HepG2 (cell line): ENCODE data around the gene PACC1. TPM values are rescaled to one million over a fixed set of nuclear protein-coding genes. Genes with fewer than 3 reads are reported as not detected.

ENCODE experiments used
- ASH2L ChIP-seq: fragments of 300-600, 200-600 bp; sonication (generic); IDR thresholded peaks from 2 replicates; pipeline ENCODE4 v1.7.0; 2017; ENCODE audit warnings: low read depth, mild to moderate bottlenecking, moderate library complexity, mixed read lengths, low read length; ENCODE audit not compliant: insufficient read length
- CEBPB ChIP-seq: IDR thresholded peaks from 2 replicates; pipeline ENCODE4 v1.6.1; 2011; ENCODE audit warnings: low read depth, low read length, improper control_type of control experiment, borderline replicate concordance
- EP300 ChIP-seq, 3 experiments: sonication (generic) in 1 of 3; formaldehyde crosslinking in 1 of 3; IDR thresholded peaks; 2 replicates each; pipeline versions ENCODE4 v1.5.1 to v1.6.1; 2011 to 2020; ENCODE audit warnings: low read depth in 2 of 3, low read length in 2 of 3, borderline replicate concordance in 1 of 3, improper control_type of control experiment in 1 of 3, mild to moderate bottlenecking in 1 of 3, missing genetic modification reagents in 1 of 3, moderate library complexity in 1 of 3
- GATAD2A ChIP-seq: IDR thresholded peaks from 2 replicates; pipeline ENCODE4 v1.6.1; 2016
- KAT8 ChIP-seq: IDR thresholded peaks from 2 replicates; pipeline ENCODE4 v1.6.1; 2016; ENCODE audit warnings: missing genetic modification reagents, missing compliant biosample characterization
- MAZ ChIP-seq, 2 experiments: sonication (generic) in 1 of 2; formaldehyde crosslinking in 1 of 2; IDR thresholded peaks; 2 replicates each; pipeline versions ENCODE4 v1.5.0 to v1.6.1; 2012 to 2020; ENCODE audit warnings: low read depth in 2 of 2, mild to moderate bottlenecking in 2 of 2, borderline replicate concordance in 1 of 2, improper control_type of control experiment in 1 of 2, low read length in 1 of 2, missing genetic modification reagents in 1 of 2, moderate library complexity in 1 of 2
- MIER2 ChIP-seq: IDR thresholded peaks from 2 replicates; pipeline ENCODE4 v1.6.1; 2016; ENCODE audit warnings: missing biosample characterization, missing genetic modification reagents
- PAF1 ChIP-seq: IDR thresholded peaks from 2 replicates; pipeline ENCODE4 v1.6.1; 2016; ENCODE audit warnings: missing genetic modification reagents, missing compliant biosample characterization
- PTBP1 ChIP-seq: fragments of 200-400 bp; formaldehyde crosslinking; IDR thresholded peaks from 2 replicates; pipeline ENCODE4 v1.6.1; 2018; ENCODE audit warnings: low read length, low read depth; ENCODE audit not compliant: poor library complexity, severe bottlenecking
- RAD21 ChIP-seq: fragments of 450-650 bp; formaldehyde crosslinking; IDR thresholded peaks from 2 replicates; pipeline ENCODE4 v1.5.0; 2020; ENCODE audit warnings: mild to moderate bottlenecking
- SIX1 ChIP-seq: sonication (generic); formaldehyde crosslinking; IDR thresholded peaks from 2 replicates; pipeline ENCODE4 v1.4.0; 2020; ENCODE audit warnings: missing genetic modification reagents, borderline replicate concordance
- SMARCE1 ChIP-seq: fragments of 450-650 bp; IDR thresholded peaks from 2 replicates; pipeline ENCODE4 v1.6.1; 2017; ENCODE audit warnings: borderline replicate concordance
- SMC3 ChIP-seq: IDR thresholded peaks from 2 replicates; pipeline ENCODE4 v1.6.1; 2011; ENCODE audit warnings: low read length, improper control_type of control experiment
- STAG1 ChIP-seq: sonication (generic); formaldehyde crosslinking; IDR thresholded peaks from 2 replicates; pipeline ENCODE4 v1.4.0; 2020; ENCODE audit warnings: missing genetic modification reagents
- TBP ChIP-seq: sonication (generic); formaldehyde crosslinking; IDR thresholded peaks from 2 replicates; pipeline ENCODE4 v1.5.0; 2020; ENCODE audit warnings: missing genetic modification reagents
- TCF12 ChIP-seq, 2 experiments: fragments of 450-650 bp in 1 of 2; sonication (generic) in 1 of 2; formaldehyde crosslinking in 1 of 2; IDR thresholded peaks; 2 replicates each; pipeline versions ENCODE4 v1.6.1 to v1.8.0; 2017 to 2022; ENCODE audit warnings: antibody characterized with exemption in 1 of 2, mild to moderate bottlenecking in 1 of 2, missing genetic modification reagents in 1 of 2, moderate library complexity in 1 of 2
- TEAD3 ChIP-seq: optimal IDR thresholded peaks from 2 replicates; pipeline ENCODE3; 2016; ENCODE audit warnings: borderline replicate concordance
- ZC3H4 ChIP-seq: sonication (generic); formaldehyde crosslinking; IDR thresholded peaks from 2 replicates; pipeline ENCODE4 v1.4.0; 2020; ENCODE audit warnings: missing genetic modification reagents, borderline replicate concordance
- ZNF121 ChIP-seq: sonication (generic); formaldehyde crosslinking; IDR thresholded peaks from 2 replicates; pipeline ENCODE4 v1.5.0; 2020; ENCODE audit warnings: mild to moderate bottlenecking, missing genetic modification reagents
- ZNF44 ChIP-seq: sonication (generic); formaldehyde crosslinking; IDR thresholded peaks from 2 replicates; pipeline ENCODE4 v1.5.1; 2020; ENCODE audit warnings: mild to moderate bottlenecking, missing genetic modification reagents
- ZNF543 ChIP-seq: sonication (generic); formaldehyde crosslinking; IDR thresholded peaks from 2 replicates; pipeline ENCODE4 v1.4.0; 2020; ENCODE audit warnings: mild to moderate bottlenecking, missing genetic modification reagents
- ZNF547 ChIP-seq: sonication (generic); formaldehyde crosslinking; IDR thresholded peaks from 2 replicates; pipeline ENCODE4 v1.5.1; 2020; ENCODE audit warnings: mild to moderate bottlenecking, missing genetic modification reagents
- polyA plus RNA-seq, 8 experiments: library from polyadenylated mRNA; depleted of rRNA in 3 of 8; stranded (reverse) in 7 of 8; unstranded in 1 of 8; fragments of >200 nt; fragmentation: Illumina TruSeq in 4 of 8; extraction: Trizol in 4 of 8; gene quantifications; 2 replicates each; pipeline versions ENCODE4 v1.2.1 to v1.2.3, GENCODE V29; 2011 to 2016; ENCODE audit warnings: low read depth in 4 of 8, missing spikeins in 1 of 8, mixed read lengths in 1 of 8; ENCODE audit not compliant: insufficient read depth in 1 of 8
- total RNA-seq, 5 experiments: library from RNA; depleted of rRNA; stranded (reverse); fragments of >200 nt; fragmentation: Illumina TruSeq; extraction: Trizol; gene quantifications; 2 replicates each; pipeline ENCODE4 v1.2.3, GENCODE V29; 2016; ENCODE audit warnings: low read depth in 1 of 5
- TF ChIP-seq, protein P1 (sequence below): IDR thresholded peaks from 2 replicates; pipeline ENCODE4 v1.4.0; 2020; ENCODE audit warnings: mild to moderate bottlenecking, missing genetic modification reagents
- TF ChIP-seq, protein P2 (sequence below): sonication (generic); formaldehyde crosslinking; IDR thresholded peaks from 2 replicates; pipeline ENCODE4 v1.8.1; 2022; ENCODE audit warnings: low read depth, mild to moderate bottlenecking, missing genetic modification reagents

Gene PACC1
- total and polyA plus RNA-seq, 2 of the 13 experiments (the other 11 are each of a cell fraction or from before 2014, with no cell fraction given) = 9.4 to 10.7 TPM

DNA sequence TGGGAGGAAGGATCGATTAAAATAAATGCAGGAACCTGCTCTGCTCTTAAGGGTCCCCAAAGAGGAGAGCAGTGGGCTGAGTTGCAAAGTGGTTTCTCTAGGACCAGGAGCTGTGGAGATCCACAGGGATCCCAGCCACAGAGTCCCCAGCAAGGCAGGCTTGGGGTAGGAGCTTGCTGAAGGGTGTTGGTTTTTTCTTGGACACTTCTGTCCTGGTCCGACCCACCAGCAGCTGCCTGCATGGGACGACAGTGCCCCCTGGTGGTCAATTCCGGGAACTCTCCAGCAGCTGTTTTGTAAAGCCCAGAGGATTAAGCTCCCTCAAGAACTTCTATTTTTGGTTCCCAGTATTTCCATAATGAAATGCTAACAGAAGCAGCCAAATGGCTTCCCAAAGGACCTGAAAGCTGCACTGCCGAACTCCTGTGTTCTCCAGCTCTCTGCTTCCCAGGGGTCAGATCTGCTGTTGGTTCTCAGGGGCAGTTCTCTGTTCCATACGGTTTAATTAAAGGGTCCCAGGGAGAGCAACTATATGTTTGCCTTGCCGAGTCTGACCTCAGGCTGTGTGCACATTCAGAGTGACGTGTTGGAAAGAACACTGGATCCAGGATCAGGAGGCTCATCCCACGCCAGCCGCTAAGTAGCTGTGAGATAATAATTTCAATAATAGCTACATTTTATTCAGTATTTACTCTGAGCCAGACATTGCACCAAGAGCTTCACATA, 41.3 kb upstream of the PACC1 start (continued):
- TF ChIP-seq STAG1 (peak; percentile 94), SMARCE1 (no peak), ZC3H4 (CRISPR knock-in tag) (no peak), TBP (CRISPR knock-in tag) (no peak), ZNF44 (CRISPR knock-in tag) (no peak), ZNF543 (CRISPR knock-in tag) (no peak), ASH2L (peak; percentile 30), TEAD3 (CRISPR knock-in tag) (no peak), RAD21 (peak; percentile 86), MAZ (IDR thresholded peaks at IDR 0.05; ENCODE audit: borderline replicate concordance, low read depth, low read length) (no peak), MAZ (CRISPR knock-in tag; IDR thresholded peaks at IDR 0.05; ENCODE audit: low read depth) (no peak), PAF1 (CRISPR knock-in tag) (no peak), ZNF121 (CRISPR knock-in tag) (peak; percentile 96), GATAD2A (CRISPR knock-in tag) (peak; percentile 38; the same call in 1 of the 2 replicates), SIX1 (CRISPR knock-in tag) (no peak), KAT8 (CRISPR knock-in tag) (no peak), EP300 (IDR thresholded peaks at IDR 0.05; ENCODE audit: low read depth in 2 of 2, low read length in 2 of 2) (no peak), EP300 (CRISPR knock-in tag; IDR thresholded peaks at IDR 0.05; ENCODE audit: borderline replicate concordance) (no peak), SMC3 (peak; percentile 93), CEBPB (no peak), PTBP1 (no peak), MIER2 (no peak), ZNF547 (no peak), TCF12 (IDR thresholded peaks at IDR 0.05) (no peak), TCF12 (CRISPR knock-in tag; IDR thresholded peaks at IDR 0.05) (no peak)
- TF ChIP-seq, protein P1, sequence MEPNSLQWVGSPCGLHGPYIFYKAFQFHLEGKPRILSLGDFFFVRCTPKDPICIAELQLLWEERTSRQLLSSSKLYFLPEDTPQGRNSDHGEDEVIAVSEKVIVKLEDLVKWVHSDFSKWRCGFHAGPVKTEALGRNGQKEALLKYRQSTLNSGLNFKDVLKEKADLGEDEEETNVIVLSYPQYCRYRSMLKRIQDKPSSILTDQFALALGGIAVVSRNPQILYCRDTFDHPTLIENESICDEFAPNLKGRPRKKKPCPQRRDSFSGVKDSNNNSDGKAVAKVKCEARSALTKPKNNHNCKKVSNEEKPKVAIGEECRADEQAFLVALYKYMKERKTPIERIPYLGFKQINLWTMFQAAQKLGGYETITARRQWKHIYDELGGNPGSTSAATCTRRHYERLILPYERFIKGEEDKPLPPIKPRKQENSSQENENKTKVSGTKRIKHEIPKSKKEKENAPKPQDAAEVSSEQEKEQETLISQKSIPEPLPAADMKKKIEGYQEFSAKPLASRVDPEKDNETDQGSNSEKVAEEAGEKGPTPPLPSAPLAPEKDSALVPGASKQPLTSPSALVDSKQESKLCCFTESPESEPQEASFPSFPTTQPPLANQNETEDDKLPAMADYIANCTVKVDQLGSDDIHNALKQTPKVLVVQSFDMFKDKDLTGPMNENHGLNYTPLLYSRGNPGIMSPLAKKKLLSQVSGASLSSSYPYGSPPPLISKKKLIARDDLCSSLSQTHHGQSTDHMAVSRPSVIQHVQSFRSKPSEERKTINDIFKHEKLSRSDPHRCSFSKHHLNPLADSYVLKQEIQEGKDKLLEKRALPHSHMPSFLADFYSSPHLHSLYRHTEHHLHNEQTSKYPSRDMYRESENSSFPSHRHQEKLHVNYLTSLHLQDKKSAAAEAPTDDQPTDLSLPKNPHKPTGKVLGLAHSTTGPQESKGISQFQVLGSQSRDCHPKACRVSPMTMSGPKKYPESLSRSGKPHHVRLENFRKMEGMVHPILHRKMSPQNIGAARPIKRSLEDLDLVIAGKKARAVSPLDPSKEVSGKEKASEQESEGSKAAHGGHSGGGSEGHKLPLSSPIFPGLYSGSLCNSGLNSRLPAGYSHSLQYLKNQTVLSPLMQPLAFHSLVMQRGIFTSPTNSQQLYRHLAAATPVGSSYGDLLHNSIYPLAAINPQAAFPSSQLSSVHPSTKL = 0 out of 2 replicates have a peak, but pooled peaks have one; percentile 7
- TF ChIP-seq, protein P2, sequence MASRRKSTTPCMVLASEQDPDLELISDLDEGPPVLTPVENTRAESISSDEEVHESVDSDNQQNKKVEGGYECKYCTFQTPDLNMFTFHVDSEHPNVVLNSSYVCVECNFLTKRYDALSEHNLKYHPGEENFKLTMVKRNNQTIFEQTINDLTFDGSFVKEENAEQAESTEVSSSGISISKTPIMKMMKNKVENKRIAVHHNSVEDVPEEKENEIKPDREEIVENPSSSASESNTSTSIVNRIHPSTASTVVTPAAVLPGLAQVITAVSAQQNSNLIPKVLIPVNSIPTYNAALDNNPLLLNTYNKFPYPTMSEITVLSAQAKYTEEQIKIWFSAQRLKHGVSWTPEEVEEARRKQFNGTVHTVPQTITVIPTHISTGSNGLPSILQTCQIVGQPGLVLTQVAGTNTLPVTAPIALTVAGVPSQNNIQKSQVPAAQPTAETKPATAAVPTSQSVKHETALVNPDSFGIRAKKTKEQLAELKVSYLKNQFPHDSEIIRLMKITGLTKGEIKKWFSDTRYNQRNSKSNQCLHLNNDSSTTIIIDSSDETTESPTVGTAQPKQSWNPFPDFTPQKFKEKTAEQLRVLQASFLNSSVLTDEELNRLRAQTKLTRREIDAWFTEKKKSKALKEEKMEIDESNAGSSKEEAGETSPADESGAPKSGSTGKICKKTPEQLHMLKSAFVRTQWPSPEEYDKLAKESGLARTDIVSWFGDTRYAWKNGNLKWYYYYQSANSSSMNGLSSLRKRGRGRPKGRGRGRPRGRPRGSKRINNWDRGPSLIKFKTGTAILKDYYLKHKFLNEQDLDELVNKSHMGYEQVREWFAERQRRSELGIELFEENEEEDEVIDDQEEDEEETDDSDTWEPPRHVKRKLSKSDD (CRISPR knock-in tag) = no peak
